HEK293 (cell line): ENCODE measurements around the gene ACAP3.

ENCODE experiments used
- ATF2 ChIP-seq: fragments of 450-650 bp; formaldehyde crosslinking; IDR thresholded peaks from 2 replicates; pipeline ENCODE4 v1.5.1; 2016; ENCODE audit warnings: missing biosample characterization, missing genetic modification characterization, low read depth
- BCL11B ChIP-seq: fragments of 450-650 bp; formaldehyde crosslinking; IDR thresholded peaks from 2 replicates; pipeline ENCODE4 v1.5.1; 2016; ENCODE audit warnings: low read depth, missing biosample characterization, missing genetic modification characterization
- GLIS1 ChIP-seq: fragments of 450-650 bp; formaldehyde crosslinking; IDR thresholded peaks from 2 replicates; pipeline ENCODE4 v1.5.1; 2016; ENCODE audit warnings: missing biosample characterization, missing genetic modification characterization
- HOXC10 ChIP-seq: sonication (generic); formaldehyde crosslinking; IDR thresholded peaks from 2 replicates; pipeline ENCODE4 v1.8.1; 2023; ENCODE audit warnings: mild to moderate bottlenecking, missing genetic modification reagents
- PATZ1 ChIP-seq: fragments of 450-650 bp; formaldehyde crosslinking; IDR thresholded peaks from 2 replicates; pipeline ENCODE4 v1.5.1; 2016; ENCODE audit warnings: missing biosample characterization, missing genetic modification characterization
- SCRT1 ChIP-seq: fragments of 450-650 bp; formaldehyde crosslinking; IDR thresholded peaks from 2 replicates; pipeline ENCODE4 v1.5.1; 2016; ENCODE audit warnings: missing biosample characterization, missing genetic modification characterization, borderline replicate concordance
- TRIM28 ChIP-seq: IDR thresholded peaks from 2 replicates; pipeline ENCODE4 v1.6.1; 2011; ENCODE audit warnings: low read length, control low read depth, borderline replicate concordance
- TSHZ1 ChIP-seq: fragments of 450-650 bp; formaldehyde crosslinking; IDR thresholded peaks from 2 replicates; pipeline ENCODE4 v1.5.1; 2016; ENCODE audit warnings: missing biosample characterization, missing genetic modification characterization, borderline replicate concordance
- YY1 ChIP-seq: fragments of 450-650 bp; formaldehyde crosslinking; IDR thresholded peaks from 2 replicates; pipeline ENCODE4 v1.5.1; 2018; ENCODE audit warnings: missing biosample characterization, missing genetic modification characterization
- ZBTB1 ChIP-seq: fragments of 450-650 bp; formaldehyde crosslinking; IDR thresholded peaks from 2 replicates; pipeline ENCODE4 v1.5.1; 2016; ENCODE audit warnings: missing biosample characterization, missing genetic modification characterization
- ZBTB10 ChIP-seq: fragments of 450-650 bp; formaldehyde crosslinking; IDR thresholded peaks from 2 replicates; pipeline ENCODE4 v1.5.1; 2016; ENCODE audit warnings: missing biosample characterization, missing genetic modification characterization
- ZBTB6 ChIP-seq: fragments of 450-650 bp; formaldehyde crosslinking; IDR thresholded peaks from 2 replicates; pipeline ENCODE4 v1.5.1; 2017; ENCODE audit warnings: missing biosample characterization, missing genetic modification characterization
- ZNF112 ChIP-seq: fragments of 450-650 bp; formaldehyde crosslinking; IDR thresholded peaks from 2 replicates; pipeline ENCODE4 v1.5.0; 2017; ENCODE audit warnings: missing biosample characterization, missing genetic modification characterization
- ZNF157 ChIP-seq: fragments of 450-650 bp; formaldehyde crosslinking; IDR thresholded peaks from 2 replicates; pipeline ENCODE4 v1.5.1; 2016; ENCODE audit warnings: missing biosample characterization, missing genetic modification characterization
- ZNF211 ChIP-seq: fragments of 450-650 bp; formaldehyde crosslinking; IDR thresholded peaks from 2 replicates; pipeline ENCODE4 v1.5.1; 2016; ENCODE audit warnings: low read depth, missing biosample characterization, missing genetic modification characterization
- ZNF223 ChIP-seq: fragments of 450-650 bp; formaldehyde crosslinking; IDR thresholded peaks from 2 replicates; pipeline ENCODE4 v1.5.1; 2016; ENCODE audit warnings: missing biosample characterization, missing genetic modification characterization
- ZNF302 ChIP-seq: fragments of 450-650 bp; formaldehyde crosslinking; IDR thresholded peaks from 2 replicates; pipeline ENCODE4 v1.5.1; 2016; ENCODE audit warnings: missing biosample characterization, missing genetic modification characterization, low read depth
- ZNF335 ChIP-seq: fragments of 450-650 bp; formaldehyde crosslinking; conservative IDR thresholded peaks from 2 replicates; pipeline ENCODE4 v1.5.1; 2016; ENCODE audit warnings: missing biosample characterization, missing genetic modification characterization
- ZNF366 ChIP-seq: fragments of 450-650 bp; formaldehyde crosslinking; conservative IDR thresholded peaks from 2 replicates; pipeline ENCODE4 v1.5.1; 2016; ENCODE audit warnings: missing biosample characterization, missing genetic modification characterization
- ZNF398 ChIP-seq: fragments of 450-650 bp; formaldehyde crosslinking; IDR thresholded peaks from 2 replicates; pipeline ENCODE4 v1.5.1; 2017; ENCODE audit warnings: missing biosample characterization, missing genetic modification characterization
- ZNF544 ChIP-seq: fragments of 450-650 bp; formaldehyde crosslinking; IDR thresholded peaks from 2 replicates; pipeline ENCODE4 v1.5.0; 2017; ENCODE audit warnings: missing biosample characterization, missing genetic modification characterization
- ZNF555 ChIP-seq: fragments of 450-650 bp; formaldehyde crosslinking; conservative IDR thresholded peaks from 2 replicates; pipeline ENCODE4 v1.5.1; 2017; ENCODE audit warnings: missing biosample characterization, mild to moderate bottlenecking, missing genetic modification characterization, inconsistent platforms
- ZNF580 ChIP-seq: fragments of 450-650 bp; formaldehyde crosslinking; IDR thresholded peaks from 2 replicates; pipeline ENCODE4 v1.5.1; 2016; ENCODE audit warnings: missing biosample characterization, missing genetic modification characterization
- ZNF621 ChIP-seq: fragments of 450-650 bp; formaldehyde crosslinking; IDR thresholded peaks from 2 replicates; pipeline ENCODE4 v1.5.1; 2017; ENCODE audit warnings: missing biosample characterization, missing genetic modification characterization
- ZNF660 ChIP-seq: fragments of 450-650 bp; IDR thresholded peaks from 2 replicates; pipeline ENCODE4 v1.5.1; 2018; ENCODE audit warnings: missing biosample characterization, mild to moderate bottlenecking, missing genetic modification characterization
- ZNF677 ChIP-seq: fragments of 450-650 bp; IDR thresholded peaks from 2 replicates; pipeline ENCODE4 v1.5.0; 2018; ENCODE audit warnings: missing biosample characterization, mild to moderate bottlenecking, missing genetic modification characterization, moderate library complexity
- ZNF776 ChIP-seq: fragments of 450-650 bp; formaldehyde crosslinking; IDR thresholded peaks from 2 replicates; pipeline ENCODE4 v1.5.0; 2017; ENCODE audit warnings: missing biosample characterization, missing genetic modification characterization, borderline replicate concordance
- ZNF777 ChIP-seq: fragments of 450-650 bp; formaldehyde crosslinking; IDR thresholded peaks from 2 replicates; pipeline ENCODE4 v1.5.1; 2017; ENCODE audit warnings: missing biosample characterization, missing genetic modification characterization, borderline replicate concordance

ACAP3 gene

GRCh38 chr1:1308756-1309250 is 1.1 kb upstream of the ACAP3 start (continued):
- TF ChIP-seq ZBTB10 (tag by site-specific recombination) (no peak), ZNF398 (tag by site-specific recombination) (0 out of 2 replicates have a peak, but pooled peaks have one; percentile 12), ZNF677 (tag by site-specific recombination) (no peak), YY1 (tag by site-specific recombination) (0 out of 2 replicates have a peak, but pooled peaks have one; percentile 43), HOXC10 (CRISPR knock-in tag) (no peak), TSHZ1 (tag by site-specific recombination) (no peak), ZNF544 (no peak), TRIM28 (no peak), ZNF776 (tag by site-specific recombination) (no peak), ZNF621 (tag by site-specific recombination) (no peak), ZNF366 (tag by site-specific recombination) (no peak), ZNF580 (no peak), PATZ1 (no peak), ZNF223 (no peak), ZBTB1 (tag by site-specific recombination) (0 out of 2 replicates have a peak, but pooled peaks have one; percentile 27), BCL11B (tag by site-specific recombination) (0 out of 2 replicates have a peak, but pooled peaks have one; percentile 9), ZNF112 (tag by site-specific recombination) (no peak), ZNF335 (tag by site-specific recombination) (no peak), ZNF555 (tag by site-specific recombination) (no peak), ZNF211 (tag by site-specific recombination) (no peak), ZNF157 (tag by site-specific recombination) (no peak), ZBTB6 (tag by site-specific recombination) (no peak), ZNF660 (tag by site-specific recombination) (peak; percentile 5; the same call in 1 of the 2 replicates), ZNF302 (tag by site-specific recombination) (no peak), ATF2 (tag by site-specific recombination) (no peak), ZNF777 (no peak), SCRT1 (no peak), GLIS1 (tag by site-specific recombination) (peak; percentile 75)
